NCI-H460 (cell line): ENCODE results near the gene CCDC86. TPM values are rescaled to one million over a fixed set of nuclear protein-coding genes. Genes with fewer than 3 reads are reported as not detected.

Source experiments
- DNase-seq: peaks from one replicate; pipeline ENCODE4 v3.0.0-alpha.2; 2016; ENCODE audit warnings: low read depth; ENCODE audit errors: extremely low read depth
- total RNA-seq: library from RNA; depleted of rRNA; stranded (reverse); fragments of >200 nt; shearing (Covaris generic); gene quantifications from 2 replicates; pipeline ENCODE4 v1.2.3, GENCODE V29; 2014; rRNA removed

CCDC86 gene
- total RNA-seq, 1 experiment from 2014 or later, result 15.0 TPM

- DNase-seq, result peak; percentile 6
Measured at GRCh38 chr11:60887556-60887955, 45.6 kb downstream of the CCDC86 start.

- DNase-seq, result no peak
Measured at GRCh38 chr11:60889869-60890311, 48.0 kb downstream of the CCDC86 start.

GRCh38 chr11:60890696-60891095 is 48.8 kb downstream of the CCDC86 start:
- no peak for DNase-seq

- no peak for DNase-seq
Measured at GRCh38 chr11:60891103-60891741, 49.3 kb downstream of the CCDC86 start.

- DNase-seq, result no peak
Measured at GRCh38 chr11:60895687-60896086, 53.8 kb downstream of the CCDC86 start.

- no peak for DNase-seq
Measured at GRCh38 chr11:60897496-60897895, 55.6 kb downstream of the CCDC86 start.

- DNase-seq, result peak; percentile 58
Measured at GRCh38 chr11:60899046-60899936, 57.4 kb downstream of the CCDC86 start.

- DNase-seq, result no peak
Measured at GRCh38 chr11:60899977-60900376, 58.1 kb downstream of the CCDC86 start.

Other genes with a start within 250 kb of the CCDC86 start
- gene MS4A8, start 142.5 kb upstream of the CCDC86 start, total RNA-seq, result not detected in 2 replicates
- not detected in 2 replicates for gene MS4A18, start 117.4 kb upstream of the CCDC86 start, total RNA-seq
- gene MS4A15, start 85.2 kb upstream of the CCDC86 start, total RNA-seq, result not detected in 2 replicates
- gene MS4A10, start 56.8 kb upstream of the CCDC86 start, total RNA-seq, result not detected in 2 replicates
- gene PTGDR2, start 13.8 kb downstream of the CCDC86 start, total RNA-seq, result not detected in 2 replicates
- gene ZP1, start 25.4 kb downstream of the CCDC86 start, total RNA-seq, result not detected in 2 replicates
- gene PRPF19, start 64.5 kb downstream of the CCDC86 start, total RNA-seq, result 48.8 and 49.5 TPM in 2 replicates
- gene TMEM109, start 72.0 kb downstream of the CCDC86 start, total RNA-seq, result 27.2 and 38.1 TPM in 2 replicates
- 20.9 and 22.0 TPM in 2 replicates for gene TMEM132A, start 82.3 kb downstream of the CCDC86 start, total RNA-seq
- gene SLC15A3, start 110.1 kb downstream of the CCDC86 start, total RNA-seq, result not detected in 2 replicates
- not detected in 2 replicates for gene CD6, start 129.6 kb downstream of the CCDC86 start, total RNA-seq